ENCODE measurements around the gene IFIT3.
"Not testable (repeated sequence)": the region's sequence is repeated elsewhere in the genome, so short reads cannot be mapped to it uniquely, and the experiment has no call there.

Gene IFIT3, protein sequence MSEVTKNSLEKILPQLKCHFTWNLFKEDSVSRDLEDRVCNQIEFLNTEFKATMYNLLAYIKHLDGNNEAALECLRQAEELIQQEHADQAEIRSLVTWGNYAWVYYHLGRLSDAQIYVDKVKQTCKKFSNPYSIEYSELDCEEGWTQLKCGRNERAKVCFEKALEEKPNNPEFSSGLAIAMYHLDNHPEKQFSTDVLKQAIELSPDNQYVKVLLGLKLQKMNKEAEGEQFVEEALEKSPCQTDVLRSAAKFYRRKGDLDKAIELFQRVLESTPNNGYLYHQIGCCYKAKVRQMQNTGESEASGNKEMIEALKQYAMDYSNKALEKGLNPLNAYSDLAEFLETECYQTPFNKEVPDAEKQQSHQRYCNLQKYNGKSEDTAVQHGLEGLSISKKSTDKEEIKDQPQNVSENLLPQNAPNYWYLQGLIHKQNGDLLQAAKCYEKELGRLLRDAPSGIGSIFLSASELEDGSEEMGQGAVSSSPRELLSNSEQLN
- total RNA-seq, result 38.9 to 3,498 (median 91.6) reads per million in 18 experiments

DNA sequence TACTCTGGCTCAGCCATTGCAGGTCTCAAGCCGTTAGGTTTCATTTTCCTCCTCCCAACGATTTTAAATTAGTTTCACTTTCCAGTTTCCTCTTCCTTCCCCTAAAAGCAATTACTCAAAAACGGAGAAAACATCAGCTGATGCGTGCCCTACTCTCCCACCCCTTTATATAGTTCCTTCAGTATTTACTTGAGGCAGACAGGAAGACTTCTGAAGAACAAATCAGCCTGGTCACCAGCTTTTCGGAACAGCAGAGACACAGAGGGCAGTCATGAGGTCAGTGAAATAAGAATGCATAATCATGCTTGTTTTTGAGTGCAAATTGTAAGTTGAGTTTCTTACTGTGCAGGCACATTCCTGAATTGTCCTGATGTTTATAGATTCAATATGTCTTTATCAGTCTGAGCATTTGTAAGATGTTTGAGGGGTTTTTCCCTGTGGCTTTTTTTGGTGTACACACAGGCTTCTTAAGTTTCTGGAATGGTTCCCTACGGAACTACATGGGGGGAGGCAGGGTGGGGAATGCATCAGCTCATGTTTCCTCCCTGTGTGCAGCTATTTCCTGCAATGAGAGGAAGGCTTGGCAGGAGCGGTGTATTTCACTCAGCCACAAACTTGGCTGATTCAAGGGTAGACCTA, at the start of gene IFIT3:
IFIT3 (plus strand) TSS at position 195 of the 639 bp plus-strand sequence; CDS start at position 272, 77 bp downstream.
- peak; percentile 90 to 96 for DNase-seq

DNA sequence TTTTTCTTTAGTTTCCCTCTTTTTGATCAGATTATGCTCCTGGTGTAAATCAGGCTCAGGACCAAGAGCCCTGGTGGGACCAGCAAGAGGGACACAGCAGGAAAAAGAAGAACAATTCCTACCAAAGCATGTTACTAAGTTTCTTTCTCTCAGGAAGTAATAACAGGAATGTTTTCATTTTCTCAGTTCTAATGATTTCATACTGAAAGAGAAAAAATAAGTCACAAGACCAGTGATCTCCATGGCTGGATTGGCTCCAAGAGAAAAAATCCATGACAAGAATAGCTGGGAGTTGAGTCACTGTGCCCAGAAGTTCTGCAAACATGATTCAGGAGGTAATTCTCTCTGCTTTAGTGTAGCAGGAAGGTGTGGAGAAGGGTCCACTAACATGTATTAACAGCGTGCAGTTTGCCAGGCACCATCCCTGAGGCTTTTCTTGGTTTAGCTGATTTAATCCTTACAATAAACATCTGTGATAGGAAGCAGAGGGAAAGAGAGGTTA, 49.7 kb upstream of the IFIT3 start:
- DNase-seq, result peak; percentile 41 to 51

DNA sequence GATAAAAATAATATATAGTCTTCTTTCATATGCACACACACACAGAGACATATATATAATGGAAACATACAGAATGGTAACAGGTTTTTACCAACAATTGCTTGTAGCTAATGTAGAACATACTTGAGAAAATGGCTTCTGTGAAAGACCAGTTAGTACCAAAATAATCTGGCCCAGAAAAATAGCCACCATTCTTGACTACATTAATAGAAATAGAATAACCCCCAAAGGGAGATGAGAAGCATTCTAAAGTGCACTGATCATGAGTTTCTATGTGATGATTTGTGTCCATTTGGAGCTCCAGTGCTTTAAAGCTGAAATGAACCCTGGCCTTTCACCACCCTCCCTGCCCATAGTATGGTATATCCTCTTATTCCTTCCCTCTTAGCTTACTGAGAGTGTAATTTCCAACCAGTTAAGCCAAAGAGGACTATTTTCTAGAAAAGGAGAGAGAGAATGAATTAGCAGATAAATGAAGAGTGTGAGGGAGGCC, 48.9 kb upstream of the IFIT3 start:
- no peak for DNase-seq

DNA sequence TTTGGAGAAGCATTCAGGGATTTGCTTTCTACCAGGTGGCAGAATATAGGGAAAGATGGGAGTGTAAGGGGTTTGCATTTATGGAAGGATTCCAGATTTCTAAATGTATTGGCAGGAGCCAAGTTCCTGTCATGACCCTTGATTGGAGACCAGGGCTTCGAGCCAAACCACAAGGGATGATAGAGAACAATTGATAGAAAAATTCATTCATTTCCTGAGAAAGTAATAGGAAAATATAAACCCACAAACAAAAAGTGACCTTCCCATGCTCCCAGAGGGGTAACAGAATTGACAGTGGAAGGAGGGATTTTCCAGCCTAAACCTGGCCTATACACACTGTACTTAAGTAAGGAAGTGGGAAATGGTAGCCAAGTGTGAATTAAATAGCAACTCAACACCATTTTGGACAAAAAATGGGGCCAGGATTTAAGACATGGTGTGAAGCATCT, 48.4 kb upstream of the IFIT3 start:
- no peak for DNase-seq

GRCh38 chr10:89280508-89280907, 47.3 kb upstream of the IFIT3 start:
- DNase-seq, result no peak

DNA sequence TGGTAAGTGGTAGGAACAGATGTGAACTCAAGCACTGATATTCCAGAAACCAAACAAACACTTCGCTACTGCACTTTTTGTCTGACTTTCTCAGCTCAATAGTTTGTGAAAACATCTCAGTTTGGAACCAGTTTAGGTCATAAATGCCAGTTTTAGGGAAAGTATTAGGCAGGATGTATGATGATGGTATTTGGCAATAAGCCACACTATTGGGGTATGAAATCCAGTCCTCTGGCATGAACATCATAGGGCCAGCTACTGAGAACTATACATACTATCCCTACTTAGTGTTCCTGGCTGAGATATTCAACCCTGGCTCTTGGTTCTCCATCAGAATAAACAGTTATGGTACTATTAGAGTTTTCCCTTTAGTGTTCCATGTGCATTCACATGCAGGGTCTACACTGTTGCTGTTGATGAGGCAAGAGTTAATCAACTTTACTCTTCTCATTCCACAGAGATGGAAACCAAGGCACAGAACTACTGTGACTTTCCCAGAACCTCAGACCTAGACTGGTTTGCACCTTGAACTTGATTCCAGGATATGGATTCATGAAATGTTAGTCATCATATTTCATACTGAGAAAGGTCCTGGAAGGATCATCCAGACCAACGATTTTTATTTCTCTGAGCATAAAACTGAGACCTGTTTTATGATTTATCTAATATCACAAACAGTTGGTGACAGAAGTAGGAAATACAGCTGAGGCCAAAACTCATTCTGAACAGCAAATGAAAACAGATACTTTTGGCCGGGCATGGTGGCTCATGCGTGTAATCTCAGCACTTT, 46.0 kb upstream of the IFIT3 start:
- DNase-seq, result no peak

DNA sequence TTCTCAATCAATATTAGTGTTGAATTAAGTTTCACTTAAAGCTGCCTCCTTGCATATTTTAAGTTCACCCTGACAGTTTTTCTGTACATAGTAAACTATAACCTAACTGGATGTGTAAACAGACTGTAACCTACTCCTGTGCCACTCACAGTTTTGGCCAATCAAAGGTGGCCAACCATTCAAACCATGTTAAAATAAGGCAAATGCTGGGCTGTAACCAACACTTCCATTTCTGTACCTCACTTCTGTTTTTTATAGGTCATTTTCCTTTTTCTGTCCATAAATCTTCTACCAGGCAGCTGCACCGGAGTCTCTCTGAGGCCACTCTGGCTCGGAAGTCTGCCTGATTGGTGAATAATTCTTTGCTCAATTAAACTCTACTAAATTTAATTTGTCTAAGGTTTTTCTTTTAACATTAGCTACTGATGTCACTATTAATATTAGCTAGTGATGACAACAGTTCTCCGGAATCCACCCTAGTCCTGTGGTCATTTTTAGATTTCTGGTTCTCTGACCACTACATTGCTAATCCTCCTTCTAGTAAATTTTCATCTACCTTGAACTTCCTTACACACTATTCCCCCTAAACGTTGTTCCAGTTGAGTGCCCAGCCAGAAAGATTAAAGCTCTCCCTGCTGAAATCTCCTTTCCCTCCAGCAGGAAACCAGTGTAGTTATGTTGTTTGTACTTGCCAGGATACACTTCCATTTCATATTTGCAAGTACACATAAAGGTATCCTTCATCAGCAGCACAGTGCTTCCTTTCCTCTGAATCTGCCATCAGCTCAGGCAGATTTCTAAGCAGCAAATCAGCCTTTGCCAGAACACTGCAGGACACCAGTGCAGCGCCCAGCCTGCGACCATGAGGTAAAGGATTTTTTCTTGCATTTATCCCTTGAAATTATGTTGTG, 44.5 kb upstream of the IFIT3 start:
- DNase-seq, result no peak

DNA sequence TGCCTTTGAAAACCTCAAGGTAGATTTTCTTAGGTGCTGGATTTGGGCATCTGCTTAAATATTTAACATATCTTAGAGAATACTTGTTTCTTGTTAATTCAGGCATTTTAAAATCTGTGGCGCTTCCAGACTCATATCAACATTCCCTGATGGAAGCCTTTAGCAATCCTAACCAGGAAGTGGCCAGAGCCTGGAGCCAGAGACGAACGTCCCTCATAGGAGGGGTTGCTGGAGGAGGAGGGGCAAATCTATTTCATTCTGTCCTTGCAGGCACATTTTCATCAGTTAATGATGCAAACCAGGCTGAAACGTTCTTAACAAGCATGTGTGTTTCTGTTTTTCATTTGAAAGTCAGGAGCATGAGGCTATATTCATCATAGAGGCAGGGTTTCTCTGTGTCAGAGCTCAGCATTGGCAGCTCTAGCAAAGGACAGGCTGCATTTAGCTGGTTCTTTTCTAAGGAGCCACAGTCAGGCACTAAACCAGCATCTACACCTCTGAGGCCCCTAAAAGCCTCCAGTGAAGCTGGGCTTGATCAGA, 43.8 kb upstream of the IFIT3 start:
- DNase-seq, result no peak

DNA sequence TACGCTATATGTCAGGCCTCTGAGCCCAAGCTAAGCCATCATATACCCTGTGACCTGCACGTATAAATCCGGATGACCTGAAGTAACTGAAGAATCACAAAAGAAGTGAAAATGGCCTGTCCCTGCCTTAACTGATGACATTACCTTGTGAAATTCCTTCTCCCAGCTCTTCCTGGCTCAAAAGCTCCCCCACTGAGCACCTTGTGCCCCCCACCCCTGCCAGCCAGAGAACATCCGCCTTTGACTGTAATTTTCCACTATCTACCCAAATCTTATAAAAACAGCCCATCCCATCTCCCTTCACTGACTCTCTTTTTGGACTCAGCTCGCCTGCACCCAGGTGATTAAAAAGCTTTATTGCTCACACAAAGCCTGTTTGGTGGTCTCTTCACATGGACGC, 43.1 kb upstream of the IFIT3 start:
- DNase-seq, result not testable (repeated sequence)

DNA sequence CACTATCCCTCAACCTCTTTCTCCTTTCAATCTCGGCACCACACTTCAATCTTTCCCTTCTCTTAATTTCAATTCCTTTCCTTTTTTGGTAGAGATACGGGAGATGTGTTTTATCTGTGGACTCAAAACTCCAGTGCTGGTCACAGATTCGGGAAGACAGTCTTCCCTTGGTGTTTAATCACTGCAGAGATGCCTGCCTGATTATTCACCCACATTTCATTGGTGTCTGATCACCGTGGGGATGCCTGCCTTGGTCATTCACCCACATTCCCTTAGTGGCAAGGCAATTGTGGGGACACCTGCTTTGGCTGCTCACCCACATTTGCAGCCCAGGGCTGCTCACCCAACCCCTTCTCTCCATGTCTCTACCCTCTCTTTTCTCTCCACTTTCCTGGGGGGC, 42.5 kb upstream of the IFIT3 start:
- not testable (repeated sequence) for DNase-seq

DNA sequence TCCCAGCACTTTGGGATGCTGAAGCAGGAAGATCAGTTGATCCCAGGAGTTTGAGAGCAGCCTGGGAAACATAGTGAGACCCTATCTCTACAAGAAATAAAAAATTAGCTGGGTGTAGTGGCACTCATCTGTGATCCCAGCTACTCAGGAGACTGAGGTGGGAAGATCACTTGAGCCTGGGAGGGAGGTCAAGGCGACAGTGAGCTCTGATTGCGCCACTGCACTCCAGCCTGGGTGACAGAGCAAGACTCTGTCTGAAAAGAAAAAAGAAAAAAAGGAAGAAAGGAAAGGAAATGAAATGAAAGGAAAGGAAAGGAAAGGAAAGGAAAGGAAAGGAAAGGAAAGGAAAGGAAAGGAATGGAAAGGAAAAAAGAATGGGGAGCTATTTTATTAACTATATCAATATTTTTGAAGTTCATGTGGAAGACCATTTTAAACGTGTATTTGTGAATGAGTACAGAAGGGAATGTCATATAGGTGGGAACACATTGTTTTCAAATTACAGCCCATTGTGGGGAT, 33.0 kb upstream of the IFIT3 start:
- no peak for DNase-seq

DNA sequence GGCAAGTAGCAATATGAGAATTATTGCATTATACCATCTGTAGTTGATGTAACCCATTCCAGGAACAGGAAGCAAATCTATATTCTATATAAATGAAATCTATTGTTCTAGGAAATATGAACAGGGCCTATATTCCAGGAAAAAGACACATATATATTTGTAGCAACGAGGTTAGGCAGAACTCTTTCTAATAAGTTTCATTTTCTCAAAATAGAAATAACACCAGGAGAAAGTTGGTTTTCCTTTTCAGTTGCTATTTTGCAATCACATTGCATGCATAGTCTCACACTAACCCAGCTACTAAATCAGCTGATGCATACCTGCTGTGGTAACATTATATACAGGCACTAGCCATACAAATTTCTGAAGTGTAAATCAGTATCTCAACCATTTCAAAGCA, 32.2 kb upstream of the IFIT3 start:
- peak; percentile 36 to 82 for DNase-seq

DNA sequence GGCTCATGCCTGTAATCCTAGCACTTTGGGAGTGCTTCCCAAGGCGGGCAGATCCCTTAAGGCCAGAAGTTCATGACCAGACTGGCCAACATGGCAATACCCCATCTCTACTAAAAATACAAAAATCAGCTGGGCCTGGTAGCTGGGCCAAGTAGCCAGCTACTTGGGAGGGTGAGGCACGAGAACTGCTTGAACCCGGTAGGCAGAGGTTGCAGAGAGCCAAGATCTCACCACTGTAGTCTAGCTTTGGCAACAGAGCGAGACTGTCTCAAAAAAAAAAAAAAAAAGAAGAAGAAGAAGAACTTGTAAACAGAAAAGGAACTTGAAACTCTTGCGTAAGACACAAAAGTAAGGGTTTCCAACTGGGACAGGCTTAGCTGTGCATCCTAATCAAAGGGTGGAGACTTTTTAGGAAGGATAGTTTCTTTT, 31.6 kb upstream of the IFIT3 start:
- peak; percentile 82 to 88 for DNase-seq

GRCh38 chr10:89297356-89297755, 30.4 kb upstream of the IFIT3 start:
- no peak for DNase-seq

- DNase-seq, result no peak
Observed at GRCh38 chr10:89297791-89298190, 30.0 kb upstream of the IFIT3 start.

DNA sequence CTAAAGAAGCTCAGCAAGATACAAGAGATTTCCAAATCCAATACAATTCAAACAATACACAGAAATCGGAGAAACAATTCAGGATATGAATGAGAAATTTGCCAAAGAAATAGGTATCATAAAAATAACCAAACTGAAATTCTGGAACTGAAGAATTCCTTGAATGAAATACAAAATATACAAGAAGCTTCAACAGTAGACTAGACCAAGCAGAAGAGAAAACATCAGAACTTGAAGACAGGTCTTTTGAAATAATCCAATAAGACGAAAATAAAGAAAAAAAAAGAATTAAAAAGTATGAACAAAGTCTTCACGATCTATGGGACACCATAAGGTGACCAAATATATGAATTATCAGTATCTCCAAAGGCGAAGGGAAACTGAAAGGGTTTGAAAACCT, 28.8 kb upstream of the IFIT3 start:
- DNase-seq, result no peak

DNA sequence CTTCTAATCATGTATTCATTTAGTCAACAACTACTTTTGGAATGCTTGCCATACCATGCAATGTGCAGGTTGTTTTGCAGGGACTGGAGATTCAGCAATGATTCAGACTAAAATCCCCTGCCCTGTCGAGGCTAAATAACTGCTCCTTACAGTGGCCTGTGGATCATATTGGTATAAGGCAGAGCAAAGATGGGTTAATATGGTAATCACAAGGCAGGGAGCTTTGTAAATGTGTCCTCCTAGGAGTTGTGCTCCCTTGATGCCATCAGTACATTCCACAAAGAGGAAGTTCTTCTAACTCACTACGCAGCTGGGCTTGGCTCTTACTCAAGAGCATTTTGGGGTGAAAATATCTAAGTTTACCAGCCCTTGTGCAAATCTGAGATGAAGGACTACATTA, 26.6 kb upstream of the IFIT3 start:
- peak; percentile 82 to 87 for DNase-seq

GRCh38 chr10:89301721-89302445, 25.9 kb upstream of the IFIT3 start, which contains the start of gene IFIT2:
TSS of gene IFIT2 (plus strand) at chr10:89302046. CDS start at chr10:89302124, 78 bp downstream.
- peak; percentile 77 to 83 for DNase-seq

DNA sequence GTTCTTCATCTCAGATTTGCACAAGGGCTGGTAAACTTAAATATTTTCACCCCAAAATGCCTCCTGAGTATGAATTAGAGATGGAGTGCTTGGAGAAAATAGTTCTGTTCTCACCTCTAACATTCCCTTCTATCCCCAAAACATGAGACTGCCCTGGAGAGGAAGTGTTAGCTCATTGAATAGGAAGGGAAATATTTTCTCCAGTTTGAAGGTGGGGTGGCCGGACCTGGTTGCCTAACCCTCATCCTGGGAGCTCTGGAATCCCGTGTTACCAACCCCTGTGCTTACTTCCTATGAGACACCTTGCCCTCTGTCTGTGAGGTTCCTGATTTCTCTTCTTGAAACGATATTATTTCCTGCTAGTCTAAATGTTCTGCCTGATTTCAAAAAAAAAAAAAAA, 25.2 kb upstream of the IFIT3 start:
- peak in 1 of 2 donors; percentile 11 for DNase-seq

DNA sequence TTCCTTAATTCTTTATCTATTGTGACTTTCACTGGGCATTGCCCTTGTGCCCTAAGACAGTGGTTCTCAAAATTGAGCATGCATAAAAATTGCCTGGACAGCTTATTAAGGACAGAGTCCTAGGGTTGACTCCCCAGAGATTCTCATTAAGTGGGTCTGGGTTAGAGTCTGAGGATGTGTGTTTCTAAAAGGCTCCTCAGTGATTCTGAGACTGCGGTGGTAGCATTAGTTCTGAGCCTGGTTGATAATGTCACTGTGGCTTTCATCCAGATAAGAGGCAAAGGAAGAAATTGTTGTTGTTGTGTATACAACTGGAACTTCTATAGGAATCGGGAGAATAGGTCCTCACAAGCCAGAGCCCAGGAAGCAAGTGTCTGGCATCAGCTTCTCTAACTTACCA, 24.6 kb upstream of the IFIT3 start:
- no peak for DNase-seq
